Neuron (in vitro differentiated cells): Measurements from ENCODE around the gene HOXA7.
A peak's percentile ranks its signal among the peaks of the same experiment; 100 is the strongest.

Experiments
- H2AFZ ChIP-seq: one replicate; pipeline ENCODE4 v1.6.1; 2013; ENCODE audit warnings: low read depth, mild to moderate bottlenecking, inconsistent platforms, low read length, moderate library complexity
- H3K27me3 ChIP-seq: one replicate; pipeline ENCODE4 v1.6.1; 2013; ENCODE audit warnings: low read length; ENCODE audit not compliant: insufficient read depth
- H3K36me3 ChIP-seq: one replicate; pipeline ENCODE4 v1.6.1; 2013; ENCODE audit warnings: low read length; ENCODE audit not compliant: insufficient read depth
- H3K4me1 ChIP-seq: one replicate; pipeline ENCODE4 v1.6.1; 2013; ENCODE audit warnings: low read length; ENCODE audit not compliant: insufficient read depth
- H3K4me3 ChIP-seq: 2 replicates; pipeline ENCODE4 v1.5.1; 2013; ENCODE audit warnings: mild to moderate bottlenecking, low read length, moderate library complexity
- H3K9me3 ChIP-seq: one replicate; pipeline ENCODE4 v1.6.1; 2013; ENCODE audit warnings: low read length

HOXA7 gene

DNA sequence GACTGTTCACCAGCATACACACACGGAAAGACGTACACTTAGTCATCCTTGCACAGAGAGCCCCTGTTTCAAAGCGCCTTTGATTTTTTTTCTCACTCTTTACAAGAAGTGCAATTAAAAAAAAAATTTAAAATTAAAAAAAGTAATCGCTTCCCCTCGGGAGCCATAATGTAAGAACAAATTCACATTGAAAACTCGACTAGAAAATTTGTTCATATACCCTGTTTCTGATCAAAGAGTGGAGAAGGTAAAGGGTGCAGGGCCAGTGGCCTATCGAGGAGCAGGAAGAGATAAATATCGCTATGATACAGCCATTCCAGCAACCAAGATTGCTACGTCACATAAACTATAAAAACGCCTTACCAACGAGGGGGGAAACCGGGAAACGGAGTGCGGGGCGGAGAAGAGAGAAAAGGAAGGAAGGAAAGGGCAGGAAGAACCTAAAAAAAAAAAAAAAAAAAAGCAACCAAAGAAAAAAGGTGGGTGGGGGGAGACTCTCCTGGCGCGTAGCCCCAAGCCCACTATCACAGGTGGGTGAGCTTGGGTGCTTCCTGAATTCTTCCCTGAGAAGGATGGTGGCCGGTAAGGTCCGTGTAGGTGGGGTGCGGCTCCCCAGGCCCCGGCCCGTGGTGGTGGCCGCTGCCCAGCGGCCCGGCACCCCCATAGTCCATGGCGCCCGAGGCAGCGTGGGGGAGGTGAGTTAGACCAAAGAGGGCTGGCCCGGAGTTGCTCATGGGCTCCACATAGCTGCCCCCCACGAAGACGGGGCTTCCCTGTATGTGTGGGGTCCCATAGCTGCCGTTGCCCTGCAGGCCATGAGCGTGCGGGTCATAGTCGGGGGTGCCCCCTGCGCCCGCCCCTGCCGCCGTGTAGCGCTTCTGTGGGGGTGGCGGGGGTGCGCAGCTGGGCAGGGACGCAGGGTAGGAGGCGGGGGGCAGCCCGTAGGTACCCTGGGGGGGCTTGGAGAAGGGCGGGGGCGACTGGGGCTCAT lies 48.8 kb downstream of the HOXA7 start:
- peaks cover 97% of the 10 kb centered on the region for H3K27me3 ChIP-seq
- peaks cover 5% of the 10 kb centered on the region for H3K4me1 ChIP-seq
- peaks cover 2% of the 10 kb centered on the region for H3K9me3 ChIP-seq
- H2AFZ ChIP-seq = no peak overlapping the region
- no peak overlapping the region for H3K4me3 ChIP-seq
- no peaks in the 10 kb centered on the region for H3K36me3 ChIP-seq

DNA sequence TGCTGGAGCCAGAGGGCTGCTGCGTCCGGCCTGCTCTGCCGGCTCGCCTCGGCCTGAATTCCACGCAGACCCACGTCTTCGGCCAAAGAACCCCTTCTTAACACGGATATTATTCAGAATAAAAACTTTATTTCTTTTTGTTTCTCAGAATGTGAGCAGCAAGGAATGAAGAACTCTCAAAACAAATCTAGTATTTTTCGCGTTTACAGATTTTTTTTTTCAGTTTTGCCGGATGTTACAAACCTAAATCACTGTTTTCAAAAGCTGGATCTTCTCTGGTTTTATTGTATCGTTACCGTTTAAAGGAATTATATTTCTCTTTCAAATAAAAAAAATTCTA lies 49.6 kb downstream of the HOXA7 start:
- peaks cover 5% of the 10 kb centered on the region for H3K4me1 ChIP-seq
- H3K9me3 ChIP-seq = peaks cover 2% of the 10 kb centered on the region
- H3K36me3 ChIP-seq = no peaks in the 10 kb centered on the region
- H2AFZ ChIP-seq = peak overlapping the region; percentile 17
- peaks cover 97% of the 10 kb centered on the region for H3K27me3 ChIP-seq
- no peak overlapping the region for H3K4me3 ChIP-seq

DNA sequence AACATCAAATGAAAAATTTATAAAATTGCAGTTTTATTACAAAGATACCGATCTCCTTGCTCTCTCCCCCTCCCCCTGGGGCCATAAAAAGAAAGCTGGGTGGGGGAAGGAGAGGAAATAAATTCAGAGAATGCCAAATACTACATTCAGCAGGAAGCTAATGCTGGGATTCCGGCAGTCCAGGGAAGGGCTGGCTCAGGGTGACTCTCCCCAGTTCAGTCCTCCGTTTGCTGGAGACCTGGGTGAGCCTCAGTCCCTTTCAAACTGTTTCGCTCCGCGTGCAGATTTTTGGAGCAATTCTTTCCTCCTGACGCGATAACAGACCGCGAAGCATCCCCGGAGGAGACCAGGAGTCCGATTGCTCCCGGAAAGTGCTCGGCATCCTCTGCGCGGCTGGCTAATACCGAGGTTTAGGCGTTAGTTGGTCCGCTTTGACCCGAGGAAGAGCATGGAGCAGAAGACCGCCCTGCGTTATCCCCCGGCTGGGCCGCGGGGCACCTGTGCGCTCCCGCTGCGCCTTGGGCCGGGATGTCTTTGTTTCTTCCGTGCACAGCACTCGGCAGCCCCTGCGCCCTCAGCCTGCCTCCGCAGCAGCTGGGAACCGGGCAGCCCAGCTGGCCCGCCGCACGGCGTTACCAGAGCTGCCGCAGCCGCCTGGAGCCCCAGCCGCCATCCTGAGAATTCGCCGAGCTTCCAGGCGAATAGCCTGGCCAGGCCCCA lies 50.1 kb downstream of the HOXA7 start:
- H3K27me3 ChIP-seq = peaks cover 97% of the 10 kb centered on the region
- peaks cover 2% of the 10 kb centered on the region for H3K9me3 ChIP-seq
- peak overlapping the region; percentile 17 for H2AFZ ChIP-seq
- H3K4me1 ChIP-seq = peaks cover 5% of the 10 kb centered on the region
- no peaks in the 10 kb centered on the region for H3K36me3 ChIP-seq
- no peak overlapping the region for H3K4me3 ChIP-seq

DNA sequence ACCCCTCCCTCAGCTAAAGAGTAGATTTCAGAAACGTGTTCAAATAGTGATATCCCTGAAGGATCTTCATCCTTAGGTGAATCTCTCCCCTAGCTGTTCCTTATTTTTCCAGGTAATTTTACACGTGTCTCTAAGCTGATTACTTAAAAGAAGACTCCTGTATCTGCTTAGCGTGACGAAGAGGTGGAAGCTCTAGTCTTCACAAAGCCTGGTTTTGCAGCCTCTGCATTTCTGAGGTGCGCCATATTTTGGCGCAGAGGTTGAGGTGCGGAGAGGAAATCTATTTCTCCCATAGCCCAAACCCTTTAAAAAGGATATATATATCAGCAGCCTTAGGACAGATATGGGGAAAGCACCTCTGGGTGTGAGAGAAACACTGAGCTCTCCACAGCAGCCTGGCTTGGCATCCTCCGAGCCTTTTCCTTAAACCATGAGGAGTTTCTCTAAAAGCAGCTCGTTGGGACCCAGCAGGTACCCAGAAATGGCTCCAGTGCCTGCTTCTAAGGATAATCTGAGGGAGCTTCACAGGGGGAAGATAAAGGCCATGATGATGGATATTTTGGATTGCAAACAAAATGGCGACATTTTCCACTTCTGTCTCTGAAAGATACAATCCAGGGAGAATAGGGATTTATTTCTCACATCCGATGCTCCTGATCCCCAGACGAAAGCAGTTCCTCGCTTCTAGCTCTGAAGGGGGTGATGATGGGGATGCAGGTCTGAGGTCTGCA lies 51.0 kb downstream of the HOXA7 start:
- Histone ChIP-seq H3K4me3 (no peak overlapping the region), H3K4me1 (peaks cover 5% of the 10 kb centered on the region), H2AFZ (no peak overlapping the region)

DNA sequence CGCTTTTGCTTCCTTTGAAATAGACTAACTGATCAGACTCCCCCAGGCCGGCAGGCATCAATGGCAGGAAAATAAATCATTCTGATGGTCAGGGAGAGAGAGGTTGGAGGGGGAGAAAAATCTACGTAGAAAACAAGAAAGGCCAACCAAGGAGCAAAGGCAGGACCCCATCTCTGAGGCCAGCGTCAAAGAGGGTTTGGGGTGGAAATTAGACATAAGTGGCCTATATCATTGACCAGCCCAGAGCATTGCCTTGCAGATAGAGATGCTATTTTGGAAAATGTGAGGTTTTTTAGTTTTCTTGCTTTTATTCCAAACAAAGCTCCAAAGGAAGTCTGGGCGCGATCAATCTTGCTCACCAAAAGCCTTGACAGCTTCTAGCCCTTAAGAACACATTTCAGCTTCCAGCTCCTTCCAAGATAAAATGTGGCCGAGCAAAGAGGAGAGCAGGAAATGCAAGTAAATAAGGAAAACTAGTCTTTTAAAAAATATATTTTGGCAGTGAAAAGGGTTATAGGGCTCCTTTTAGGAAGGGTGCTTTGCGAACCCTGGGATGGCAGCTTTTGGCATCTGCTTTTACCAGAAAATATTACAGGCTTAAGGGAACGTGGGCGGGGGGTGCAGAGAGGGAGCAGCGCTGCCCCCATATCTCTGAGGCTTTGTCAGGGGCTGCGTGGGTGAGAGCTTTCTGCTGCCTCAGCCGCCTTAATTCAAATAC lies 52.0 kb downstream of the HOXA7 start:
- H3K36me3 ChIP-seq = no peaks in the 10 kb centered on the region
- no peaks in the 10 kb centered on the region for H3K9me3 ChIP-seq
- no peak overlapping the region for H3K4me3 ChIP-seq
- H3K27me3 ChIP-seq = peaks cover 97% of the 10 kb centered on the region
- H2AFZ ChIP-seq = no peak overlapping the region
- H3K4me1 ChIP-seq = peaks cover 5% of the 10 kb centered on the region

More for the DNA sequence above, 51.0 kb downstream of the HOXA7 start:
- Histone ChIP-seq H3K36me3 (no peaks in the 10 kb centered on the region), H3K9me3 (no peaks in the 10 kb centered on the region), H3K27me3 (peaks cover 97% of the 10 kb centered on the region)
